GM18907 (cell line): Measurements from ENCODE around the gene PLCL1.
"Not testable (repeated sequence)": the region's sequence is repeated elsewhere in the genome, so short reads cannot be mapped to it uniquely, and the experiment has no call there.

Experiments used
- ATAC-seq: cut with Tn5 transposase; IDR thresholded peaks from one replicate; pipeline ENCODE4 v1.9.1; 2021; ENCODE audit warnings: mild to moderate bottlenecking, moderate library complexity; ENCODE audit not compliant: unreplicated experiment

The PLCL1 gene

GRCh38 chr2:198157314-198157713 is 352.9 kb downstream of the PLCL1 start:
- ATAC-seq = no peak

- ATAC-seq = no peak
These were observed 356.8 kb downstream of the PLCL1 start for GRCh38 chr2:198161151-198161550.

- ATAC-seq = no peak
These were observed 357.9 kb downstream of the PLCL1 start for GRCh38 chr2:198162276-198162675.

GRCh38 chr2:198164843-198165242 is 360.4 kb downstream of the PLCL1 start:
- ATAC-seq = no peak

- ATAC-seq = no peak
These were observed 360.9 kb downstream of the PLCL1 start for GRCh38 chr2:198165289-198165688.

GRCh38 chr2:198167346-198167745 is 363.0 kb downstream of the PLCL1 start:
- ATAC-seq = no peak

GRCh38 chr2:198168651-198169050 is 364.3 kb downstream of the PLCL1 start:
- no peak for ATAC-seq

- no peak for ATAC-seq
These were observed 368.8 kb downstream of the PLCL1 start for GRCh38 chr2:198173242-198173641.

GRCh38 chr2:198173864-198174263 is 369.5 kb downstream of the PLCL1 start:
- no peak for ATAC-seq

- no peak for ATAC-seq
These were observed 370.9 kb downstream of the PLCL1 start for GRCh38 chr2:198175271-198175670.

GRCh38 chr2:198177040-198177439 is 372.6 kb downstream of the PLCL1 start:
- no peak for ATAC-seq

GRCh38 chr2:198178766-198179165 is 374.4 kb downstream of the PLCL1 start:
- no peak for ATAC-seq

- ATAC-seq = no peak
These were observed 381.9 kb downstream of the PLCL1 start for GRCh38 chr2:198186257-198186656.

- ATAC-seq = no peak
These were observed 383.4 kb downstream of the PLCL1 start for GRCh38 chr2:198187841-198188240.

GRCh38 chr2:198188982-198189381 is 384.6 kb downstream of the PLCL1 start:
- ATAC-seq = no peak

- no peak for ATAC-seq
These were observed 387.3 kb downstream of the PLCL1 start for GRCh38 chr2:198191651-198192050.

GRCh38 chr2:198196556-198196955 is 392.2 kb downstream of the PLCL1 start:
- ATAC-seq = not testable (repeated sequence)
